Measurements from ENCODE around the gene PIK3CD. TPM values are rescaled to one million over a fixed set of nuclear protein-coding genes. Genes with fewer than 3 reads are reported as not detected.

Gene PIK3CD
- total and polyA plus RNA-seq, 12 donors, result 1.3 to 16.4 (median 9.1) TPM

GRCh38 chr1:9691108-9691445, 39.5 kb downstream of the PIK3CD start:
- Histone ChIP-seq H3K4me1 (replicated peaks in 1 of 2) (peaks cover 29 to 34% of the 10 kb centered on the region in 2 donors), H3K4me3 (no peak overlapping the region), H3K36me3 (replicated peaks in 1 of 2) (no peaks in the 10 kb centered on the region), H3K27me3 (no peaks in the 10 kb centered on the region), H3K27ac (no peak overlapping the region), H3K9me3 (replicated peaks in 1 of 3) (no peaks in the 10 kb centered on the region)
- no peak for DNase-seq
- intact Hi-C loops (cut with DNase I), result loop anchor here in 1 of 2 donors (10.0 kb wide), 1 partner anchor 56 kb away; no protein-coding TSS in a partner anchor
- TF ChIP-seq POLR2A (IDR thresholded peaks at IDR 0.05), result no peak
- no peak for TF ChIP-seq CTCF (IDR thresholded peaks at IDR 0.05)
- WGBS, 4 donors, result 71 to 86% (median 82%) methylated on average over 6 of the region's 6 CpGs

- DNase-seq, result no peak
- intact Hi-C loops (cut with DNase I), result loop anchor here in 1 of 2 donors (10.0 kb wide), 1 partner anchor 57 kb away; no protein-coding TSS in a partner anchor
- WGBS, 4 donors, result 74 to 83% (median 78%) methylated on average over 5 of the region's 5 CpGs
- Histone ChIP-seq H3K27me3 (no peaks in the 10 kb centered on the region), H3K36me3 (replicated peaks in 1 of 2) (no peaks in the 10 kb centered on the region), H3K4me3 (no peak overlapping the region), H3K9me3 (replicated peaks in 1 of 3) (no peaks in the 10 kb centered on the region), H3K27ac (no peak overlapping the region), H3K4me1 (replicated peaks in 1 of 2) (peaks cover 29 to 34% of the 10 kb centered on the region in 2 donors)
- TF ChIP-seq POLR2A (IDR thresholded peaks at IDR 0.05) (no peak), CTCF (IDR thresholded peaks at IDR 0.05) (no peak)
Observed at GRCh38 chr1:9691691-9692090, 40.2 kb downstream of the PIK3CD start.

GRCh38 chr1:9696793-9697192, 45.3 kb downstream of the PIK3CD start:
- intact Hi-C loops (cut with DNase I), result loop anchor here in 1 of 2 donors (10.0 kb wide), 1 partner anchor 62 kb away; no protein-coding TSS in a partner anchor
- 74 to 86% (median 78%) methylated on average over 2 of the region's 2 CpGs for WGBS, 4 donors
- TF ChIP-seq POLR2A (IDR thresholded peaks at IDR 0.05), result no peak
- TF ChIP-seq CTCF (IDR thresholded peaks at IDR 0.05), result no peak
- Histone ChIP-seq H3K27ac (no peak overlapping the region), H3K36me3 (replicated peaks in 1 of 2) (no peaks in the 10 kb centered on the region), H3K4me1 (replicated peaks in 1 of 2) (no peaks in the 10 kb centered on the region), H3K27me3 (no peaks in the 10 kb centered on the region), H3K4me3 (no peak overlapping the region), H3K9me3 (replicated peaks in 1 of 3) (no peaks in the 10 kb centered on the region)
- DNase-seq, result no peak

GRCh38 chr1:9699361-9699760, 47.8 kb downstream of the PIK3CD start:
- 87 to 92% (median 90%) methylated on average over 7 of the region's 7 CpGs for WGBS, 4 donors
- TF ChIP-seq POLR2A (IDR thresholded peaks at IDR 0.05) (no peak), CTCF (IDR thresholded peaks at IDR 0.05) (no peak)
- intact Hi-C loops (cut with DNase I), result loop anchor here in 1 of 2 donors (10.0 kb wide), 1 partner anchor 65 kb away; no protein-coding TSS in a partner anchor

More at GRCh38 chr1:9699361-9699760, 47.8 kb downstream of the PIK3CD start:
- no peaks in the 10 kb centered on the region for H3K9me3 ChIP-seq (replicated peaks in 1 of 3)
- H3K4me3 ChIP-seq, result no peak overlapping the region
- H3K4me1 ChIP-seq (replicated peaks in 1 of 2), result no peaks in the 10 kb centered on the region
- H3K27ac ChIP-seq, result no peak overlapping the region
- H3K27me3 ChIP-seq, result no peaks in the 10 kb centered on the region
- DNase-seq, result no peak
- H3K36me3 ChIP-seq (replicated peaks in 1 of 2), result no peaks in the 10 kb centered on the region
